ENCODE data around the gene DMKN.

GRCh38 chr19:35495107-35496064 lies 18.1 kb downstream of the DMKN start:
- TF ChIP-seq CTCF (conservative IDR thresholded peaks at IDR 0.05 in 1 of 2, IDR thresholded peaks at IDR 0.05 in 1 of 2; ENCODE audit: extremely low read depth in 1 of 2, insufficient read depth in 1 of 2, low read depth in 1 of 2, low read length in 2 of 2) (peak; percentile 94 to 99), EZH2 (IDR thresholded peaks at IDR 0.05; ENCODE audit: borderline replicate concordance, low read length) (no peak)

Measured in mammary epithelial cell (primary cell).